ENCODE results near the gene KBTBD6. TPM values are rescaled to one million over a fixed set of nuclear protein-coding genes. Genes with fewer than 3 reads are reported as not detected.

The KBTBD6 gene
- total RNA-seq, 1 donor from 2014 or later = 11.3 TPM

GRCh38 chr13:41152005-41152404, 19.4 kb upstream of the KBTBD6 start:
- Mint-ChIP-seq H3K36me3 (peaks cover 43% of the 10 kb centered on the region), H3K9me3 (peaks cover 61% of the 10 kb centered on the region), H3K4me1 (no peaks in the 10 kb centered on the region), H3K4me3 (no peak overlapping the region), H3K27ac (no peak overlapping the region), H3K27me3 (ENCODE audit: low read depth) (no peaks in the 10 kb centered on the region)
- no peak for DNase-seq (ENCODE audit: low spot score in 2 of 2, unreplicated experiment in 2 of 2)
- TF ChIP-seq, protein P1, sequence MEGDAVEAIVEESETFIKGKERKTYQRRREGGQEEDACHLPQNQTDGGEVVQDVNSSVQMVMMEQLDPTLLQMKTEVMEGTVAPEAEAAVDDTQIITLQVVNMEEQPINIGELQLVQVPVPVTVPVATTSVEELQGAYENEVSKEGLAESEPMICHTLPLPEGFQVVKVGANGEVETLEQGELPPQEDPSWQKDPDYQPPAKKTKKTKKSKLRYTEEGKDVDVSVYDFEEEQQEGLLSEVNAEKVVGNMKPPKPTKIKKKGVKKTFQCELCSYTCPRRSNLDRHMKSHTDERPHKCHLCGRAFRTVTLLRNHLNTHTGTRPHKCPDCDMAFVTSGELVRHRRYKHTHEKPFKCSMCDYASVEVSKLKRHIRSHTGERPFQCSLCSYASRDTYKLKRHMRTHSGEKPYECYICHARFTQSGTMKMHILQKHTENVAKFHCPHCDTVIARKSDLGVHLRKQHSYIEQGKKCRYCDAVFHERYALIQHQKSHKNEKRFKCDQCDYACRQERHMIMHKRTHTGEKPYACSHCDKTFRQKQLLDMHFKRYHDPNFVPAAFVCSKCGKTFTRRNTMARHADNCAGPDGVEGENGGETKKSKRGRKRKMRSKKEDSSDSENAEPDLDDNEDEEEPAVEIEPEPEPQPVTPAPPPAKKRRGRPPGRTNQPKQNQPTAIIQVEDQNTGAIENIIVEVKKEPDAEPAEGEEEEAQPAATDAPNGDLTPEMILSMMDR (IDR thresholded peaks at IDR 0.05; ENCODE audit: unreplicated experiment) = no peak

DNA sequence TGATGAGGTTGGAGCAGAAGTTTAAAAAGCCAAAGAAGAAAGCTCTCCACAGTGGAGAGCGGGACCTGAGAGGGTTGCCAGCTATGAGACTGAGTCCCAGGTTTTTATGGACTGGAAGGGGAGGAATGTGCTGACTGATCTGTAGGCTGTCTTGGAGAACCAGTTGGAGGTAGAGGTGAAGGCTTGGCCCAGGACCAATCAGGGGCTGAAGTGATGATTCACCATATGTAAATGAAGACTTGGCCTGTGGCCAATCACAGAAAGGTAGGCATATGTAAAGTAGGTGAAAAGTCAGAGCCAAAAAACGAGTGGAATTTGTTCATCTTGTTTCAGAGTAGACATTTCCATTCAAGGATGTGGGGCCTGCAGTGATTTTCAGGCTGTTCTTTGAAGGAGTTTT, 17.5 kb upstream of the KBTBD6 start:
- no peak overlapping the region for H3K4me3 Mint-ChIP-seq
- H3K36me3 Mint-ChIP-seq = peaks cover 47% of the 10 kb centered on the region
- H3K9me3 Mint-ChIP-seq = peaks cover 77% of the 10 kb centered on the region
- TF ChIP-seq, protein P1 (IDR thresholded peaks at IDR 0.05; ENCODE audit: unreplicated experiment) = no peak
- no peaks in the 10 kb centered on the region for H3K4me1 Mint-ChIP-seq
- DNase-seq (ENCODE audit: low spot score in 2 of 2, unreplicated experiment in 2 of 2) = no peak
- H3K27ac Mint-ChIP-seq = no peak overlapping the region
- no peaks in the 10 kb centered on the region for H3K27me3 Mint-ChIP-seq (ENCODE audit: low read depth)

- TF ChIP-seq, protein P1 (IDR thresholded peaks at IDR 0.05; ENCODE audit: unreplicated experiment) = no peak
- H3K4me1 Mint-ChIP-seq = no peaks in the 10 kb centered on the region
- peaks cover 75% of the 10 kb centered on the region for H3K9me3 Mint-ChIP-seq
- no peak overlapping the region for H3K27ac Mint-ChIP-seq
- DNase-seq (ENCODE audit: low spot score in 2 of 2, unreplicated experiment in 2 of 2) = no peak
- no peaks in the 10 kb centered on the region for H3K27me3 Mint-ChIP-seq (ENCODE audit: low read depth)
- peaks cover 47% of the 10 kb centered on the region for H3K36me3 Mint-ChIP-seq
- no peak overlapping the region for H3K4me3 Mint-ChIP-seq
Observed at GRCh38 chr13:41148419-41149283, 16.0 kb upstream of the KBTBD6 start.

DNA sequence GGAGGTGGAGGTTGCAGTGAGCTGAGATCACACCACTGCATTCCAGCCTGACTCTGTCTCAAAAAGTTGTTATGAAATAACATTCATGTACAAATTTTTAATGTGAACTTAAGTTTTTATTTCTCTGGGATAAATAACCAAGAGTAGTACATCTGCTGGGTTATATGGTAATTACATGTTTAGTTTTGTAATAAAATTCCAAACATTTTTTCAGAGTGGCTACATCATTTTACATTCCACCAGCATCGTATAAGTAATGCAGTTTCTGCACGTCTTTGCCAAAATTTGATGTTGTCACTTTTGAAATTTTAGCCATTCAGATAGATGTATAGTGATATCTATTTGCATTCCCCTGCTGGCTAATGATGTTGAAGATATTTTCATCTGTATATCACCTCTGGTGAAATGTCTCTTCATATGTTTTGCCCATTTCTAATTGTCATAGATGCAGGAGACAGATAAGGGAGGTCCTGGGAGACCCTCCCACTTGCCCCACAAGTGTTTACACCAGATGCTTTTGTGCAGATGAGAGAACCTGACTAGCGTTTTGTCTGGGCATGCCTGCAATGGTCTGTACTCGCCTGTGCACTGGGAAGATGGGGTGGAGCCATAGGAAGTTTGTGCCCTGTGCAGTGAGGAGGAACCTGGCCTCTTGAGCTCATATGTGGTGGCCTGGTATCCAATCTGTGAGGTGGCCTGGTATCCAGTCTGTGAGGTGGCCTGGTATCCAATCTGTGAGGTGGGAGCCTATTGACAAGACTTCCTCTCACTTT, 12.7 kb upstream of the KBTBD6 start:
- no peak overlapping the region for H3K4me3 Mint-ChIP-seq
- no peak for DNase-seq (ENCODE audit: low spot score in 2 of 2, unreplicated experiment in 2 of 2)
- TF ChIP-seq, protein P1 (IDR thresholded peaks at IDR 0.05; ENCODE audit: unreplicated experiment) = no peak
- peaks cover 32% of the 10 kb centered on the region for H3K36me3 Mint-ChIP-seq
- no peak overlapping the region for H3K27ac Mint-ChIP-seq
- H3K9me3 Mint-ChIP-seq = peaks cover 46% of the 10 kb centered on the region
- H3K4me1 Mint-ChIP-seq = no peaks in the 10 kb centered on the region
- H3K27me3 Mint-ChIP-seq (ENCODE audit: low read depth) = no peaks in the 10 kb centered on the region

DNA sequence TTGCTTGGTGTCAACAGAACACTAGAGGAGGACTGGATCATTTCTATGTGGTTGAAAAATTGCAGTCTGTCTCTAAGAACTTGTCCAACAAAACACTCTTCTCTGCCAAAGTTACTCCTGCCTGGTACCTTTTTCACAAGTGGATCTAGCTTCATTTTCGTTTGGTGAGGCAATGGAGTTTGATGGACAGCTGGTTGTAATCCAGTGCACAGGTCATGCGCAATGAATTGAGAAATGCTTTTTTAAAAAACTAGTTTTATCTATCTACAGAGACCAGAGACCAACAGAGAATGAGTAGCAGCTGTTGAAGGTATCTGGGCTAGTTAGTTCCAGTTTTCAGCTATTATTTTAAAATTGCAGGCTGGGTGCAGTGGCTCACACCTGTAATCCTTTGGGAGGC, 12.0 kb upstream of the KBTBD6 start:
- Mint-ChIP-seq H3K27me3 (ENCODE audit: low read depth) (no peaks in the 10 kb centered on the region), H3K4me3 (no peak overlapping the region)
- no peak for DNase-seq (ENCODE audit: low spot score in 2 of 2, unreplicated experiment in 2 of 2)

More for the DNA sequence above, 12.0 kb upstream of the KBTBD6 start:
- H3K36me3 Mint-ChIP-seq = peaks cover 25% of the 10 kb centered on the region
- H3K27ac Mint-ChIP-seq = no peak overlapping the region
- TF ChIP-seq, protein P1 (IDR thresholded peaks at IDR 0.05; ENCODE audit: unreplicated experiment) = no peak
- no peaks in the 10 kb centered on the region for H3K4me1 Mint-ChIP-seq
- peaks cover 39% of the 10 kb centered on the region for H3K9me3 Mint-ChIP-seq

Measured in mesothelial cell of epicardium (in vitro differentiated cells).